ENCODE data around the gene GFPT2.

GFPT2 gene

GRCh38 chr5:180378438-180379344, 25.6 kb upstream of the GFPT2 start:
- no peak for DNase-seq

- no peak for DNase-seq
These were observed 24.5 kb upstream of the GFPT2 start for GRCh38 chr5:180377556-180378197.

- no peak for DNase-seq
These were observed 23.4 kb upstream of the GFPT2 start for GRCh38 chr5:180376511-180376910.

GRCh38 chr5:180375955-180376354, 22.8 kb upstream of the GFPT2 start:
- no peak for DNase-seq

GRCh38 chr5:180375291-180375690, 22.2 kb upstream of the GFPT2 start:
- no peak for DNase-seq

- no peak for DNase-seq
These were observed 20.7 kb upstream of the GFPT2 start for GRCh38 chr5:180373870-180374269.

- no peak for DNase-seq
These were observed 20.3 kb upstream of the GFPT2 start for GRCh38 chr5:180373454-180373853.

- DNase-seq: no peak
These were observed 18.8 kb upstream of the GFPT2 start for GRCh38 chr5:180371949-180372348.

- DNase-seq: no peak
These were observed 17.9 kb upstream of the GFPT2 start for GRCh38 chr5:180370861-180371641.

- DNase-seq: no peak
These were observed 14.9 kb upstream of the GFPT2 start for GRCh38 chr5:180367991-180368390.

- DNase-seq: no peak
These were observed 14.2 kb upstream of the GFPT2 start for GRCh38 chr5:180367300-180367699.

GRCh38 chr5:180366326-180366725, 13.2 kb upstream of the GFPT2 start:
- DNase-seq: no peak

GRCh38 chr5:180365829-180366228, 12.7 kb upstream of the GFPT2 start:
- DNase-seq: no peak

GRCh38 chr5:180364306-180364856, 11.2 kb upstream of the GFPT2 start:
- DNase-seq: no peak

GRCh38 chr5:180360078-180360957, 7.2 kb upstream of the GFPT2 start:
- DNase-seq: no peak

GRCh38 chr5:180358694-180359093, 5.6 kb upstream of the GFPT2 start:
- DNase-seq: no peak

- DNase-seq: no peak
These were observed 5.0 kb upstream of the GFPT2 start for GRCh38 chr5:180358179-180358578.

GRCh38 chr5:180354966-180355365, 1.8 kb upstream of the GFPT2 start:
- no peak for DNase-seq

GRCh38 chr5:180353980-180354452, 880 bp upstream of the GFPT2 start:
- DNase-seq: no peak

GRCh38 chr5:180352116-180353047, 754 bp downstream of the GFPT2 start:
- DNase-seq: no peak

Measured in NCI-H226 (cell line).